Measurements from ENCODE around the gene STS. TPM values are rescaled to one million over a fixed set of nuclear protein-coding genes. Genes with fewer than 3 reads are reported as not detected.
A peak's percentile ranks its signal among the peaks of the same experiment; 100 is the strongest.

STS gene
- total and polyA plus RNA-seq, 8 donors = 1.1 to 8.7 (median 2.6) TPM

DNA sequence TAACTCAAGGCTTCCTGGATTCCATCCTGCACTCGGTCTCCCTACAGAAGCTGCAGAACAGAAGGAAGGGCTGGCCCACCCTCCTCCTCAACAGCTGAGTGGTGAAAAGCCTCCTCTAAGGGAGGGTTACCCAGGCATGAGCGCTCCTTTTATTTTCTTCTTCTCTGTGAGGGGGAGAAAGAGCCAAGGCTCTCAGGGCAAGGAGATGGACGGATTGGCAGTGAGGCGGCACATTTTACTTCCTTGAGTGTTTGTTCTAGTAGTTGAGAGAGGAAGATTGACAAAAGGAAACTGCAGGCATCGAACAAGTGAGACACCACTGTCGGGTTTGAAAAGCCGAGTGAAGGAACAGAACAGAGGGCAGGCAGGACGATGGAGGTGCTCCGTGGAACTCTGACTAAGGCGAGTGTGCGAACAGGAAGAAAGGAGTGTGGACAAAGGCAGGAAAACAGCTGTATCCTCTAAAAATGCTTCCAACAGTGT, 38.4 kb upstream of the STS start:
- TF ChIP-seq, protein P1, sequence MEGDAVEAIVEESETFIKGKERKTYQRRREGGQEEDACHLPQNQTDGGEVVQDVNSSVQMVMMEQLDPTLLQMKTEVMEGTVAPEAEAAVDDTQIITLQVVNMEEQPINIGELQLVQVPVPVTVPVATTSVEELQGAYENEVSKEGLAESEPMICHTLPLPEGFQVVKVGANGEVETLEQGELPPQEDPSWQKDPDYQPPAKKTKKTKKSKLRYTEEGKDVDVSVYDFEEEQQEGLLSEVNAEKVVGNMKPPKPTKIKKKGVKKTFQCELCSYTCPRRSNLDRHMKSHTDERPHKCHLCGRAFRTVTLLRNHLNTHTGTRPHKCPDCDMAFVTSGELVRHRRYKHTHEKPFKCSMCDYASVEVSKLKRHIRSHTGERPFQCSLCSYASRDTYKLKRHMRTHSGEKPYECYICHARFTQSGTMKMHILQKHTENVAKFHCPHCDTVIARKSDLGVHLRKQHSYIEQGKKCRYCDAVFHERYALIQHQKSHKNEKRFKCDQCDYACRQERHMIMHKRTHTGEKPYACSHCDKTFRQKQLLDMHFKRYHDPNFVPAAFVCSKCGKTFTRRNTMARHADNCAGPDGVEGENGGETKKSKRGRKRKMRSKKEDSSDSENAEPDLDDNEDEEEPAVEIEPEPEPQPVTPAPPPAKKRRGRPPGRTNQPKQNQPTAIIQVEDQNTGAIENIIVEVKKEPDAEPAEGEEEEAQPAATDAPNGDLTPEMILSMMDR (IDR thresholded peaks at IDR 0.05) = no peak
- Histone ChIP-seq H3K36me3 (peaks cover 0 to 10% (median 0%) of the 10 kb centered on the region in 3 donors), H3K4me1 (no peaks in the 10 kb centered on the region), H3K4me3 (no peak overlapping the region), H3K27me3 (no peaks in the 10 kb centered on the region), H3K27ac (no peak overlapping the region), H3K9me3 (no peaks in the 10 kb centered on the region)
- DNase-seq = no peak
- WGBS, 2 donors = 77 to 82% methylated on average over 11 of the region's 11 CpGs
- peak in 1 of 4 donors; percentile 37 for ATAC-seq
- no peak for FAIRE-seq
- intact Hi-C loops (cut with DNase I) = no loop called here

DNA sequence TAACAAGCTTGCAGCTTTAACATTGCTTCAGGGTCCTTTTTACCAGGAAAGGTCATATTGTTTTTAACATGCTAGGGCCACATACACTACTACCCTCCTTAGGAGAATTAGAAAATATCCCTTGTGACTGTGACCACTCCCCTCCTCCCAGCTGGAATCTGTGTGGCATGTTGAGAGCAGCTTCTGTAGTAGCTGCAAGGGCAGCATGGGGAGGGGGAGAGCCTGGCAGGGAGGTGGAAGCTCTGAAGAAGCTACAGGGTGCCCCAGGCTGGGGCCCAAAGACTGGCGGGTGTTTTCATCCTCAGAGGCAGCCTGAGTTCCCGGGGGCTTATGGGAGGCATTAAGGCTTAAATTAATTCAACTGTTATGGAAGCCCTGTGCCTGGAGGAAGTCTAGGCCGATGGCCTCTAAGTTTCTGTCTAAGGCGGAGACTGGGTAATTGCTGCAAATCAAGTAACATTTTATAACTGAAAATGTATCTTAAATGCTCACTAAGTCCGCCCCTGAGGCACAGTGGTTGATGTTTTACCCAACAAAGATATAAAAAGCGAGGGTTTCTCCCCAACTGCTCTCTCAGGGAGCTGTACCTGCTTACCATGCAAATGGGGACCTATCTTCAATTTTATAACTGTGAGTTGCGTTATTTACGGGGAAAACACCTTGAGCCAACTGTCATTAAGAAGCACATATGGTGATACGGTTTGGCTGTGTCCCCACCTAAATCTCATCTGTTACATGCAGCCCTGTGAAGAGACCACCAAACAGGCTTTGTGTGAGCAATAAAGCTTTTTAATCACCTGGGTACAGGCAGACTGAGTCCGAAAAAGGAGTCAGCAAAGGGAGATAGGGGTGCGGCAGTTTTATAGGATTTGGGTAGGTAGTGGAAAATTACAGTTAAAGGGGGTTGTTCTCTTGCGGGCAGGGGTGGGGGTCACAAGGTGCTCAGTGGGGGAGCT, 37.4 kb upstream of the STS start:
- H3K27ac ChIP-seq = no peak overlapping the region

DNA sequence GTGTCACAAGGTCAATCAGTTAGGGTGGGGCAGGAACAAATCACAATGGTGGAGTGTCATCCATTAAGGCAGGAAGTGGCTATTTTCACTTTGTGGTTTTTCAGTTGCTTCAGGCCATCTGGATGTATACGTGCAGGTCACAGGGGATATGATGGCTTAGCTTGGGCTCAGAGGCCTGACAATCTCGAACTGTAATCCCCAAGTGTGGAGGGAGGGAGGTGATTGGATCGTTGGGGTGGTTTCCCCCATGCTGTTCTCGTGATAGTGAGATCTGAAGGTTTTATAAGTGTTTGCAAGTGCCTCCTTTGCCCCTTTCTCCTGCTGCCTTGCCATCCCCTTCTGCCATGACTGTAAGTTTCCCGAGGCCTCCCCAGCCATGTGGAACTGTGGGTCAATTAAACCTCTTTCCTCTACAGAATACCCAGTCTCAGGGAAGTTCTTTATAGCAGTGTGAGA, 36.7 kb upstream of the STS start:
- H3K4me3 ChIP-seq = no peak overlapping the region
- H3K4me1 ChIP-seq = peaks cover 0 to 3% (median 0%) of the 10 kb centered on the region in 3 donors
- no peaks in the 10 kb centered on the region for H3K36me3 ChIP-seq
- 84% methylated on average over 5 of the region's 5 CpGs for WGBS, 2 donors
- FAIRE-seq (no peak), ATAC-seq (no peak), DNase-seq (no peak)
- no peak overlapping the region for H3K27ac ChIP-seq
- no peaks in the 10 kb centered on the region for H3K9me3 ChIP-seq
- TF ChIP-seq, protein P1 (IDR thresholded peaks at IDR 0.05) = no peak
- intact Hi-C loops (cut with DNase I) = no loop called here
- H3K27me3 ChIP-seq = no peaks in the 10 kb centered on the region

More for the DNA sequence above, 37.4 kb upstream of the STS start:
- FAIRE-seq (no peak), DNase-seq (no peak), ATAC-seq (no peak)
- Histone ChIP-seq H3K4me3 (no peak overlapping the region), H3K27me3 (no peaks in the 10 kb centered on the region), H3K9me3 (no peaks in the 10 kb centered on the region), H3K36me3 (no peaks in the 10 kb centered on the region), H3K4me1 (no peaks in the 10 kb centered on the region)
- 91 to 95% methylated on average over 12 of the region's 12 CpGs for WGBS, 2 donors
- intact Hi-C loops (cut with DNase I) = no loop called here
- TF ChIP-seq, protein P1 (IDR thresholded peaks at IDR 0.05) = no peak

DNA sequence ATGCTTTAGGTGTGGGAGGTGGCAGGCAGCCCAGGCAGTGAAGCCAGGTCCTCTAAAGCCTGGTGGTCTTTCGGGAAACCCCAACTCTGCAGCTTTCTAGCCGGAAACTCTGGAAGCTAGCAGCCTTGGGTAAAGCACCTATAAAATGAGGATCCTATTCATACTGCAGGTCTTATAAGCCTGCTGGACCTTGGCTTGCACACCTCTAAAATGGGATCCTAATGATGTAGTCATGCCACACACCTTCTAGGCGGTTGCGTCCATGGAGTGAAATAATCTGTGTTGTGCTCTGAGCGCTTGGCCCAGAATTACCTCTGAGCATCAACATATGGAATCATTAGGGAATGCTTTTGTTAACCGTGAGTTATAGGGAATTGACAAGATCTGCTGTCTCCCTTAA, 36.0 kb upstream of the STS start:
- peaks cover 0 to 3% (median 0%) of the 10 kb centered on the region in 3 donors for H3K4me1 ChIP-seq
- no peaks in the 10 kb centered on the region for H3K9me3 ChIP-seq
- ATAC-seq (no peak), FAIRE-seq (no peak), DNase-seq (no peak)
- no peak overlapping the region for H3K4me3 ChIP-seq
- H3K27ac ChIP-seq = no peak overlapping the region
- WGBS, 2 donors = 98 to 99% methylated on average over 6 of the region's 6 CpGs
- H3K27me3 ChIP-seq = no peaks in the 10 kb centered on the region
- TF ChIP-seq, protein P1 (IDR thresholded peaks at IDR 0.05) = no peak
- intact Hi-C loops (cut with DNase I) = no loop called here
- no peaks in the 10 kb centered on the region for H3K36me3 ChIP-seq

DNA sequence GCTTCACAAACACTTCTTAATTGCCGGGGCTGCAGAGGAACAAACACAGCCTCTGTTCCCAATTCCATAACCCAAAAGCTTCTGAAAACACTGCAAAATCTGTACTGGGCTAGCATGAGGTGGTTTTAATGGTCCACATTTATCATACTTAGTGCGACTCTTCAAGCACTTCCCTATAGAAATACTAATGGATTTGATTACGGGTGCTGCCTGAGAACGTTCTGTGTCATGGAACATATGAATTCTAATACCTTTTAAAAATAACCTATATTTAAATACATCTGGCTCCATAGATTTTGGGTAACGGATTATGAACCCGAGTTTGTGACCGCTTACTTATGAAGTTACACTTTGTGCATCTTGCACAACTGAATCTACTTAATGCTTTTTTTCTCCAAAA, 35.4 kb upstream of the STS start:
- FAIRE-seq (no peak), DNase-seq (no peak), ATAC-seq (no peak)
- intact Hi-C loops (cut with DNase I) = no loop called here
- no peak overlapping the region for H3K27ac ChIP-seq
- H3K36me3 ChIP-seq = no peaks in the 10 kb centered on the region
- no peaks in the 10 kb centered on the region for H3K27me3 ChIP-seq
- H3K4me1 ChIP-seq = peaks cover 0 to 3% (median 0%) of the 10 kb centered on the region in 3 donors
- TF ChIP-seq, protein P1 (IDR thresholded peaks at IDR 0.05) = no peak
- no peak overlapping the region for H3K4me3 ChIP-seq
- H3K9me3 ChIP-seq = no peaks in the 10 kb centered on the region
- 92 to 98% methylated on average over 7 of the region's 7 CpGs for WGBS, 2 donors
